NCI-H526 treated with DMSO at 0.1 percent for 48 hours (cell line): ENCODE data around the gene MALL.
"Not testable (repeated sequence)": the region's sequence is repeated elsewhere in the genome, so short reads cannot be mapped to it uniquely, and the experiment has no call there.

ENCODE experiments used
- DNase-seq: peaks from one replicate; lab custom pipeline; 2025; lab: John Stamatoyannopoulos, UW

MALL gene

DNA sequence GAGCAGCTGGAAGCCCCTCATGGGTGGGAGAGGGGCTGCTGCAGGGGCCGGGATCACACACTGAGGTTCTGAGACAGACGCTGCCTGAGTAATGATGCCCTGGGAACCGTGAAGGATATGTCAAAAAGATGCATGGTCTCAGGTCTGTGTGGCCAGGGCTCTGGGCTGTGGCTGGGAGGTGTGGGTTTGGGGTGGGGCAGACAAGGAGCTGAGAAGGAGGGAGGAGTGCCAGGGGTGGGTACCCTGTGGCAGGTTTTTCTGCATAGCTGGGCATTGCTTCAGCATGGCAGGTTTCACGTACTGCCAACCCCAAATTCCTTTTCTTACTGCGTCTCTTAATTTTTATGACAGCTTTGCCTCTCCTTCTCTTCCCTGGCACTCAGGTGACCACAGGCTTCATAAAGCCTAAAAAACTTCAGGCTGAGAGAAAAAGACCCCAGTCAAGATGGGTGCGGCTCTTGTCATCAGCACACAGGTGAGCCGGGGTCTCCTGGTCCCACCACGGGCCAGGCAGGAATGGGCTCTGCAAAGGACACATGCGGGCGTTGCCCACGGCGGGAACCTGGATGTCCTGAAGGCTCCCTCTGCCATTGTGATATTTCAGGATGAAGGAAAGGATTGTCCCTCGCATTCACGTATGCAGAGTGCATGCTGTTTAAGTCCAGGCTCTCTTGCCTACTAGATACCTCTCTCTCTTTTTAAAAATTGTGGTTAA is 18.0 kb downstream of the MALL start:
- no peak for DNase-seq

DNA sequence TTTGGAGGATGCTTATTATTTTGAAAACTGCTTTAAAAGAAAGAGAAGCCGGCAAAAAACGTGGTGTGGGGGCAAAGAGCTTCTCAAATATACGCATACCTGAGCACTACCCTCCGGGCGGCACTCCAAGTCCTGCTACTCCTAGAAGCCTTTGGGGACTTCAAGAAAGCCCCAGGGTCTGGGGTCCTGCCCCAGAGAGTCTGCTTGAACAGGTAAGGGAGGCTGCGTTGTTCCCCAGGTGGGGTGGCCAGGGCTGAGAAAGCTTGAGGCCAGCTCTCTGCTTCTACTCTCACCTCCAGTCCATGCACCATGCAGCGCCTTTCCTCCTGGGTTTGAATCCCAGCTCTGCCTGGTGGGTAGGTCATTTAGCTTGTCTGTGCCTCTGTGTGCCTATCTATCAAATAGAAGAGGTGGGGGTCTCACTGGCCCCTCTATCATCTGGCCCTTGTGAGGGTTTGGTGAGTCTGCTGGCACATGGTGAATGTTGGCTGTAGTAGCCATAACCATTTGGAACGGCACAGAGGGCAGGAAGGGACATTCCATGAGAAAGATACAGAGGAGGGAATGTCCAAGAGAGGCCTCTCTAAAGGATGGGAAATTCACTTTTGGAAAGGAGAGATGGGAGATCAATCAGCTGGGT is 19.5 kb downstream of the MALL start:
- DNase-seq = no peak

DNA sequence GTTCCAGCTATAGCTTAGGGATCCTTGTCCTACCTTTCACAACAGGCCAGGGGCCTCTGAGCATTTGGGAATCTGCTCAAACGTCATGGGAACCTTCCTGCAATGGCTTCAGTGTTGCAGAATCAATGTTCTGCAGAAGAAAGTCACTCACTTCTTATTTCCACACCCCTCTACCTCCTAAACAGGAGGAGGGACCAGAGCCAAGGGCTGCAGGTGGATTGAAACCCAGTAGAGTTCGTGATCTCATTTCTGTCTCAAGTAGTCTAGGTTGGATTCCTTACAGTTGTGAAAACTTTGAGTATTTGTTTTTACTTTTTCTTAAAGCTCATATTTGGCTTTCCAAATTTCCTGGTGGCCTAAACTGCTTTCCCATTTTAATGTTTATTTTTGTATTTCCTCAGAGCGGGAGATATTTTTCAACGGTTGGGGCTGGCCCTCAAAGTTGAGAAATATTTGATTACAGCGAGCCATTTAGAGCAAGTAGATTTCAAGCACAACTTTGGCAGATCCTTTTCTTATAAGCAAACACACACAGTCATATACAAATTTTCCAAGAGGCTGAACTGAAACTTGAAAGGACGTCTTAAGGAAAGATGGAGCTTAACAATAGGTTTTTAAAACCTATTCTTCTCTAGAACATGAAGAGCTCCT is 20.6 kb downstream of the MALL start:
- DNase-seq = not testable (repeated sequence)

DNA sequence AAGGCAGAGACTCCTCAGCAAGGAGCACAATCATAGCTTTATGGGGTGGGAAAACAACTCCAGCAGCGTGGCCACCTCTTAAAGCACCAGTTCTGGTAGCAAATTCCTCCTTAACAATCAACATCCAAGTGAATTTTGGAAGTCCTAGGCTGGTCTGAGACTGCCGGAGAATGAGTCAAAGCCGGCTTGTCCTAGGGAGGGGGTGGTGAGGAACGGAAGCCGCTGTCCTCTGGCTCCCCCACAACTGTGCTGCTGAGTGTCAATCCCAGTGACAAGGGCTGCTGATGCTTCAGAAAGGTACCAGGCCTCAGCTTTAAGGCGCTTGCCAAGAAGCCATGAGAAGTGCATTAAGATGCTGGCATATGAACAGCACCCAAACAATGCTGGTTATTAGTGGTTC is 21.7 kb downstream of the MALL start:
- not testable (repeated sequence) for DNase-seq

DNA sequence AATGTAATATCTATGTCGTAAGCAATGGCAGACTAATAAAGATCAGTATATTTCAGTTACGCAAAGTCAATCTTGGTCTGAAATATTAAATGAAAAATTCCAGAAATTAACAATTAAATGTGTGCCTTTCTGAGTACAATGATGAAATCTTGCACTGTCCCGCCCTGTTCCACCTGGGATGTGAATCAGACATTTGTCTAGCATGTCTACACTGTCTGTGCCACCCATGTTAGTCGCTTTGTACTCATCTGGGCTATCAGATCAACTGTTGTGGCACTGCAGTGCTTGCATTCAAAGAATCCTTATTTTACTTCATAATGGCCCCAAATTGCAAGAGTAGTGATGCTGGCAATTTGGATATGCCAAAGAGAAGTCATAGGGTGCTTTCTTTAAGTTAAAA is 25.5 kb downstream of the MALL start:
- DNase-seq = not testable (repeated sequence)

DNA sequence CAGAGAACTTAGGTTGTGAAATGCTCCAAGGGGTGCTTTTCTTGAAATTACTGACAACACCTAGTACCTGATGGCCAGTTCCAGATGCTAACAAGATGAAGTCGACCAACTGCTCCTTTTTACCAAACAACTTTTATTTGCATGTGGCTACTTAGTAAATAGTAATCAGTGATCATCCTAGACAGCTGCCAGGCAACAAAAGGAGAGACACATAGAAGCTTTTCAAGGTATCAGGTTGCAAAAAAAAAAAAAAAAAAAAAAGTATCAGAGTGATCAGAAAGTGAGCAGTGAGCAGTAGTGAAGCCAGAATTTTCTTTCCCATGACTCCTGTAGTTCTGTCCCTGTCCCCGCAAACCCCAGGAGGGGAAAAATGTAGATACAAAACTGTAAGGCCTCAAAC is 31.9 kb downstream of the MALL start:
- DNase-seq = not testable (repeated sequence)

DNA sequence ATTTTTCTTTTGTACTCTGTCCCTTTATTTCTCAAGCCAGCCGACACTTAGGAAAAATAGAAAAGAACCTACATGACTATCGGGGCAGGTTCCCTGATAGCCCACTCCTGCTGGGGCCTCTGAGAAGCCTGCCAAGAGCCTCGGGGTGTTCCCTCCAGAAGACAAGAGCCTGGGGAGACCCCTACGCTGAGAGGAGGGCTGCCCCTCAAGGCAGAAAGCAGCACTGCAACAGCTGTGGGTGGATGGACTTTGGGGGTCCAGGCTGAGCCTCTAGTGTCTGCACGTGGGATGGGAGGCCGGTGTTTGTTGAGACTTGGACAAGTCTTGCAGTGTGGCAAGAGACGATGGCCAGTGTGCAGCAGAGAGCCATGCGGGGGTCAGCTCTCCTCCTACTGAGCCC is 32.5 kb downstream of the MALL start:
- DNase-seq = not testable (repeated sequence)

DNA sequence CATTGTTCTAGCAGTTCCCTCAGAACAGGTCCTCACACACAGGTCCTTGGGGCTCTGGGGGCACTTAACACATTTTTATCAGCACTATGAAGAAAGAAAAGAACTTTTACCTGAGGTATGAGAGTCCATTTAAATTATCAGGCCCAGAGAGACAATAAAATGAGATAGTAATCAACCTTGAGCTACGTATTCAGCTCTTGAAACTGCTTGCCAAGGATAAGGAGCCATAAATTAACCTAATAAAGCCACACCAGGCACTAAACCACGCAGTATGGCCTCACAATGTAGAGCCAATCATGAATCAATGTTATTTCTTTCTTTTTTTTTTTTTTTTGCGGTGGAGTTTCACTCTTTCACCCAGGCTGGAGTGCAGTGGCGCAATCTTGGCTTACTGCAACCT is 37.5 kb downstream of the MALL start:
- not testable (repeated sequence) for DNase-seq

DNA sequence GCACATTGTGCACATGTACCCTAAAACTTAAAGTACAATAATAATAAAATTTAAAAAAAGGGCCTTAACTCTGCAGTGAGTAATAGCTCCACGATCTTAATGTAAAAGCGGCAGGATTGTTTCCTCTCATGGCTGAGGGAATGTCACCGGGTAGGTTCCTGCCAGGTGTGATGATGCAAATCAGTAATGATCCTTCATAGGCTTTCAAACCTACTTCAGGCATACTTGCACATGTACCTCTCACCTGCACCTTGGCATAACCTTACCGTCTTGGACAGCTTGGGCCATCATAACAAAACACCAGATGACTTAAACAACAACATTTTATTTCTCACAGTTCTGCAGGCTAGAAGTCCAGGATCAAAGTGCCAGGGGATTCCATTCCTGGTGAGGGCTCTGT is 39.7 kb downstream of the MALL start:
- not testable (repeated sequence) for DNase-seq

DNA sequence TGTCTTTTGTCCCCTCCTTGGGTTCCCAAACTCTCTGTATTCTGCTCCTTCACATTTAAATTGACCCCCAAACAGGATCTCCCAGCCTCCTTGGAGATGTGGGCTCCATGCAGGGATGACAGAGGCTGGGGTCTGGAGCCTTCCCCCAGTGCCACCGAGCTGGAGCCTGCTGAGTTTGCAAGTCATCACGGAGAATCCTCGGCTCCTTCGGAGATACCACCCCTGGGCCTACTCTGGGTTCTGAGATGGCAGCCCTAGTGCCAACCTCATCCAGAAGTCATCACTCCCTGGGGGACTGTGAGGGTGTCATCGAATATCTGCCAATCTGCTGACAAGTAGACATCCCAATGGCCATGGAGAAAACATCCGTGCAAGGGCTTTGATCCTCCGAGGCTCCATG is 45.8 kb downstream of the MALL start:
- DNase-seq = not testable (repeated sequence)

DNA sequence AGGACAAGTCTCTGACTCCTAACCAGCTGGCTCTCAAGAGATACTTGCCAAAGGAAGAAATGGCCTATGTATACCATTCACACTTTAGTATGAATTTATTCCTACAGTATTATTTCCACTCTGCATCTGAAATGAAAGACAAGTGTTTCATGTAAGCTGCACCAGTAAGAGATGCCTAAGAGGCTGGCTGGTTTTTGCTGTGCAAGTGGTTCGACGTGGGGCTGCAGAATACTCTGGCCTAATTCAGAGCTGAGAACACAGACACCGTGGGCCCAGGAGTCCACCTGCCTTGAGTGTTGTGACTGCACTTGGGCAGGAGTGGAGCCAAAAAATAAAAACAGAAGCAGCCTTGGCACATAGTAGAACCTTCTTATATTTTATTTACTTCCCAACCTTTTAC is 47.5 kb downstream of the MALL start:
- DNase-seq = not testable (repeated sequence)

DNA sequence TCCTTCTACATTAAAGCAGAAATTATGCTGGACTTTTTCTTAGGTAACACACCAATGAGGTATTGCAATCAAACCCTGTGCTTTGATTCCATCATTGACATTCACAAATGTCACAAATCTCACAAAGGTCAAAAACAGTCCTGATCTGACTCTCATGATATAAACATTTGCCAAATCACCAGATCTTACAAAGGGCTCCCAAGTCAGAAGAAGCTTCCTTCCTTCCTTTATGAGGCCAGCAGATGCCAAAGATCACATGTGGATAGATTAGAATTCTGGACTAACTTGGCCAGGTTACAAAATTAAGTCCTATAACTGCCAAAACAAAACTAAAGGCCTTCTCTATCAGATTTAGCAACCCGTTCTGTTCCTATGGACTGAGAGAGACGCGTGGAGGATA is 53.3 kb downstream of the MALL start:
- DNase-seq = not testable (repeated sequence)

DNA sequence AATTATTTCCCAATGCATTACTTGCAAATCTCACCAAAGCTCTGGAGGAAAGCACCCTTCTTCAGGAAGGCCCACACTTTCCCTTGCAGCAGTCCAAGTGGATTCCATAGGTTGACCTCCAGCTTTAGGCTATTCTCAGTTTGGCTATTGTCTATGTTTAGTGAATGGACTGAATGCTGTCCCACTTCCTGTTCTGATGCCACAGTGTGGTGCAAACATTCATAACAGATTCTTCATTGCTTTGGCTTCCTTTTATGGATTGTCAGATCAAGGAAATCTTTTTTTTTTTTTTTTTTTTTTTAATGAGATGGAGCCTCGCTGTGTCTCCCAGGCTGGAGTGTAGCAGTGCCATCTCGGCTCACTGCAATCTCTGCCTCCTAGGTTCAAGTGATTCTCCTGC is 55.1 kb downstream of the MALL start:
- not testable (repeated sequence) for DNase-seq

DNA sequence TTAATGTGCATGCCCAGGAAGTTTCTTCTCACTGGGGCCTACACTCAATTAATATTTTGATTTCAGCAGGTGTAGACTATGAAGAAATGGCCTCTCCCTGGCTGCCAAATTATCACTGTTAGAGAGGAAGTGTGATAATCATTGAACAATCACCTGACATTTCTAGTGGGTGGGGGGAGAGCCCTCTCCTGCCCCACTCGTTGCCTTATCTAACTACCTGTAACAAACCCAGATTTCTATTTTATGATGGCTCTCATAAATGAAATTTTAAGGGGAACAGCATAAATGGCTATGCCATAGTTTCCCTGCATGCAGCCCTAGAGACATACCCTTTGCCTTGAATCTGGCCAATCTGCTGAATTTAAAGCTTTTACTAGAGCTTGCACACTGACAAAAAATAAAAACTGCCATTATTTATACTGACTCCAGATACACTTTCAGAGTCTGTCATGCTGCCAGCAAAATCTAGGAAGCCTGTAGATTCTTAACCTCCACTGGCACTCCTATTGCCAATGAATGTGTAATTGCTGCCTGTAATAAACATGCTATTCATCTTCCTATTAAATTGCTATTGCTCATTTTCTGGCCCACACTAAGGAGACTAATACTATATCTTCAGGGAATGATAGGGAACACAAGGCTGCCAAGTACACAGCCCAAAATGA is 55.8 kb downstream of the MALL start:
- DNase-seq = not testable (repeated sequence)

DNA sequence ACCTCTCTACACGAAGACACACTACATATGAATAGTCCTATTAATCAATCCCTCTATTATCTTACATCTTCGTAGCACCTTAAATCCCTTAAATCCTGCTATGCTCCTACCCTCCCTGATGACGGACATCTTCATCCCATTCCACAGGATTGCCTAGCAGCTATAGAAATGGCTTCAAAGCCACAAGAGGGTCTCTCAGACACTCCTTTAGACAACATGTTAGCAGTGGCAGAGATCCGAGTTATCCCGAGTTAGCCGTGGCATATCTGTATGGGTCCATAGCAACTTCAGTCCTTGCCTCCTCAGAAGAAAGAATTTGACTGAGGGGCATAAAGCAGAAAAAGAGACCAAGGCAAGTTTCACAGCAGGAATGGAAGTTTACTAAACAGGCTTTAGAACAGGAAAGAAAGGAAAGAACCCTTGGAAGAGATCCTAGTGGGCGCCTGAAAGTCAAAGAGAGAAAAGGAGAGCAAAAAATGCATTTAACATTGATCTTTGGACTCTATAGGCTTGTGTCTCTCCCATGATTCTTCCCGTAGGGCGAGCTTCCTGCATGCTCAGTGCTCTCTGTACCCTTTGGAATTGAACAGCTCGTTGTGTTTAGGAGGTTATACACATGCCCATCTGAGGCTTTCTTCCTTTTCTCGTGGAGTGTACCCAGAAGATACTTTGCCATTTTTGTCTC is 56.5 kb downstream of the MALL start:
- DNase-seq = not testable (repeated sequence)

DNA sequence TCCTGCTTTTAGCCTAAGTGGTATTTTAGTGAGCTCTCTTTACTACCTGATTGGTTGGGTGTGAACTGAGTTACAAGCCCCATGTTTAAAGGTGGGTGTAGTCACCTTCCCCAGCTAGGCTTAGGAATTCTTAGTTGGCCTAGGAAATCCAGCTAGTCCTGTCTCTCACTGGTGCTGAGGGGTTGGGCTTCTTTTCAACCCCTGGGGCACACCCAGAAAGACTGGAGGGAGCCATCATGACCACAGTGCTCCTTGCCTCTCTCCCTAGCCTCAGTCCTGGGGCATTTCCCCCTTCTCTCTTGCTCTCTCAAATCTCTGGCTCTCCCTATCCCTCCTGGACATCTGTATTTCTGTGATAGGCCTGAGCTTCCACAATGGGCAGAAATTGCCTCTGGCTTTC is 57.6 kb downstream of the MALL start:
- not testable (repeated sequence) for DNase-seq

DNA sequence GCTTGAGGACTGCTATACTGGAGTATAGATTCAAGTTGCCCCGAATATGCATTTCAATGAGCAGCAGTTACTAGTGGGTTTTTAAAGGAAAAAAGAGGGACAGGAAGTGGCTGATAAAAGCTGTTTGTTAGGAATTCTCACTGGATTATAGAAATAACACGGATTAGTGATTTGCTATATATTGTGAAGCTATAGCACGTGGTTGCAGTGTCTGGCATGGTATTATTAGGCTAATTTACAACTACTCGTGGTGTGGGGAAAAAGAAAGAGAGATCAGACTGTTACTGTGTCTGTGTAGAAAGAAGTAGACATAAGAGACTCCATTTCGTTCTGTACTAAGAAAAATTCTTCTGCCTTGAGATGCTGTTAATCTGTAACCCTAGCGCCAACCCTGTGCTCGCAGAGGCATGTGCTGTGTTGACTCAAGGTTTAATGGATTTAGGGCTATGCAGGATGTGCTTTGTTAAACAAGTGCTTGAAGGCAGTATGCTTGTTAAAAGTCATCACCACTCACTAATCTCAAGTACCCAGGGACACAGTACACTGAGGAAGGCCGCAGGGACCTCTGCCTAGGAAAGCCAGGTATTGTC is 59.7 kb downstream of the MALL start:
- DNase-seq = not testable (repeated sequence)

DNA sequence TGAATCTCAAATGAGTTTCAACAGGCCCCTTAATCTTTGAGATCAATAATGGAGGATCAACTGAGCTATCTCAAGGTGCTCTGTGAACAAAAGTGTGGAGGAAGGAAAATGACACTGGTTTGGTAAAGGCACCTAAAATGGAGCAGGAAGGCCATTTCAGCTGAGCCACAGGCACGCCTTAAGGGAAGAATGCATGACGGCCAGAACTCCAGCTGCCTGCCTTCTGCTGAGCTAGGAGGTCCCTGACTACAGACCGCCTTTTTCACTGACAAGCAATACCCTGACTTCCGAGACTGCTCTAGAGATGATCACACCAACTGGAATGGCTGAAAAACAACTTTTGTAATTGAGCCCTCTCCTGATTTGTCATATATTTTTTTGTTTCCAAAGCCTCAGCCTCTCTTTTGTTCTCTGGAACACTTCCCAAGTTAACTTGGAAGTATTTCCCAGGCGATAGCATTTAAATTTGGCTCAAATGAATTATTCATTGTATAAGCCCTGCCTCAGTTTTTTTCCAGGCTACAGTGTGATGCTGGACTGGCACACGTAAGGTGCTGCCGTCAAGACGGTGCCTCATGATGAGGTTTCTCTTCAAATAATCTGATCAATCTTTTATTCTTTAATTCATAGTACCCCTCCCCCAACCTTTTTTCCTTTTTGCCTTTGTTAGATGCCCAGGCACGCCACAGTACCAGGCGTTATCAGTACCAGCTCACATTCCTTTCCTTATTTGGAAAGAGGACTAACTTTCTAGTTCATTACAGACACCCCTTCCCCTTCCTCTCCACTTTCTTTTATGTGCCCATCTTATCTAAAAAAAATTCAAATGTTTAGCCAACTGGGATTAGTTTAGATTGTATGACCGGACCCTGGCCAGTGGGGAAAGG is 60.9 kb downstream of the MALL start:
- not testable (repeated sequence) for DNase-seq

DNA sequence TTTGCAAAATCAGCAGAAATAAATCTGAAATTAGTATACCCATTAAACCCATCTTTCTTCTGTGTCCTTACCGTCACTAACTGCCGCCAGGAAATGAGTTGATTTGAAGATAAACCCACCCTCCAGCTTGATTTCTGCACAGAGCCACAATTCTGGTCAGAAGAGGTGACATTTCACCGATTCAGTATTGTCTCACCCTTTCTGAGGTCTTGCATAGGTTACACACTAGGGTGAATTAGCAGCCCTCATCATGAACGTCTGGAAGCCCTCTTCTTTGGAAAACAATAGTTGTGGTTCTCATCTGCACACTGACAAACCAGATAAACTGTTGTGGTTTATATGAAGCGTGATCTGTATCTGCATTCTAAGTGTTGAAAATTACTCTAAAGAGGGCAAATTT is 61.9 kb downstream of the MALL start:
- not testable (repeated sequence) for DNase-seq

DNA sequence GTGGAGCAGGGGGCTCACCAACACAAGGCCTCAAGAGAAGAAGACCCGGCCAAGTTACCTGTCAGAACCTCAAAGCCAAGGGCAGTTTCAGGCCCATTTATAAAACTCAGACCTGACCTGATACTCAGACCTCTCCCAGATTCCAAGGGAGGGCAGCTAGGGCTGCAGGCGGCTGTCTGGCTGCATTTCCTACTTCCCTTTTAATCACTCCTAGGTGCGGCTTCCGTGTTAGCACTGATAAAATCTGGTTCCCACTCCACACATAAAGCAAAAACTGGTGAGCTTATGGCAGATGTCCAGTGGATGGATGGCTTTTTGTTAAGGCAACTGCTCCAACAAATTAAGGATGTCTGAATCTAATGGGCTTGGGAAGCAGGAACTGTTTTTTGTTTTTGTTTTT is 63.5 kb downstream of the MALL start:
- not testable (repeated sequence) for DNase-seq

DNA sequence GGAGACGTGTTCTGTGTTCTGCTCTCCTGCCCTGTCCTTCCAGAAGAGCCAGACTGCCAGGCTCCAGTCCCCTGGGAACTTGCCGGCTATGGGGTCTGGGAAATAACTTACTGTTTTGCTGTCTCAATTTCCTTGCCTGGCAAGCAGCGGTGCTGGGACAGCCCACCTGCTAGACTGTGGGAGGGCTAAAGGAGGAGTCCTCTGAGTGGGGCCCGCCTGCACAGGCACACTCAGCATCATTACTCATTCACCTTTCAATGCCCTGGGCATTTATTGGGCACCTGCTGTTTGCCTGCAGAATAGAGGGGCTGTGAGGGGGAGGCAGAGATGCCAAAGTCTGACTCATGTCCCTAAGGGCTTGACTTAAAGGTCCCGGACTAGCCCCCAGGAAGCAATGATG is 65.4 kb downstream of the MALL start:
- DNase-seq = not testable (repeated sequence)
